Activated B cell treated with CpG ODN at 0.5 μM for 24 hours (primary cell): Measurements from ENCODE around the gene GRM4. TPM values are rescaled to one million over a fixed set of nuclear protein-coding genes. Genes with fewer than 3 reads are reported as not detected.

Experiments
- ATAC-seq: fragments of 200-7000 bp; cut with Tn5 transposase; one replicate; pipeline ENCODE4 v1.10.0; 2021; ENCODE audit warnings: low read depth, mild to moderate bottlenecking, moderate library complexity
- CTCF ChIA-PET: fragments of 350-600 bp; sonication (Branson Sonifier 250); formaldehyde crosslinking; loops from one replicate; lab custom pipeline; 2021; ENCODE audit warnings: antibody characterized with exemption; lab: Charles Lee
- POLR2A ChIA-PET: fragments of 350-600 bp; sonication (Branson Sonifier 250); formaldehyde crosslinking; loops from one replicate; lab custom pipeline; 2021; ENCODE audit warnings: antibody characterized with exemption; lab: Charles Lee
- DNase-seq: peaks from one replicate; pipeline ENCODE4 v3.0.0; 2022
- H3K27ac Mint-ChIP-seq: one replicate; pipeline ENCODE4 v1.8.0; 2020; ENCODE audit warnings: mixed read lengths
- H3K27me3 Mint-ChIP-seq: one replicate; pipeline ENCODE4 v1.8.0; 2021; ENCODE audit warnings: mixed read lengths
- H3K36me3 Mint-ChIP-seq: one replicate; pipeline ENCODE4 v1.8.0; 2021; ENCODE audit warnings: low read depth, mixed read lengths
- H3K4me1 Mint-ChIP-seq: one replicate; pipeline ENCODE4 v1.8.0; 2021; ENCODE audit warnings: mixed read lengths
- H3K4me3 Mint-ChIP-seq: one replicate; pipeline ENCODE4 v1.8.0; 2020; ENCODE audit warnings: mild to moderate bottlenecking, mixed read lengths
- H3K9me3 Mint-ChIP-seq: one replicate; pipeline ENCODE4 v1.8.0; 2020; ENCODE audit warnings: mixed read lengths
- intact Hi-C: fragments of 100-400 bp; cut with micrococcal nuclease; formaldehyde crosslinking; loops from one replicate; pipeline ENCODE4 v1.15.1; 2024
- total RNA-seq: library from RNA; stranded (reverse); gene quantifications from 2 replicates; pipeline ENCODE4 v1.2.3, GENCODE V29; 2022
- TF ChIP-seq, protein P1 (sequence below): fragments of 200-600 bp; IDR thresholded peaks from one replicate; pipeline ENCODE4 v1.8.0; 2022; ENCODE audit warnings: antibody characterized with exemption, mild to moderate bottlenecking

Gene GRM4
- total RNA-seq, 1 donor from 2014 or later, result not detected

- Mint-ChIP-seq H3K9me3 (no peaks in the 10 kb centered on the region), H3K27me3 (peaks cover 32% of the 10 kb centered on the region), H3K27ac (no peak overlapping the region), H3K4me3 (no peak overlapping the region), H3K4me1 (no peaks in the 10 kb centered on the region), H3K36me3 (no peaks in the 10 kb centered on the region)
- intact Hi-C loops, result no loop called here
- TF ChIP-seq, protein P1, sequence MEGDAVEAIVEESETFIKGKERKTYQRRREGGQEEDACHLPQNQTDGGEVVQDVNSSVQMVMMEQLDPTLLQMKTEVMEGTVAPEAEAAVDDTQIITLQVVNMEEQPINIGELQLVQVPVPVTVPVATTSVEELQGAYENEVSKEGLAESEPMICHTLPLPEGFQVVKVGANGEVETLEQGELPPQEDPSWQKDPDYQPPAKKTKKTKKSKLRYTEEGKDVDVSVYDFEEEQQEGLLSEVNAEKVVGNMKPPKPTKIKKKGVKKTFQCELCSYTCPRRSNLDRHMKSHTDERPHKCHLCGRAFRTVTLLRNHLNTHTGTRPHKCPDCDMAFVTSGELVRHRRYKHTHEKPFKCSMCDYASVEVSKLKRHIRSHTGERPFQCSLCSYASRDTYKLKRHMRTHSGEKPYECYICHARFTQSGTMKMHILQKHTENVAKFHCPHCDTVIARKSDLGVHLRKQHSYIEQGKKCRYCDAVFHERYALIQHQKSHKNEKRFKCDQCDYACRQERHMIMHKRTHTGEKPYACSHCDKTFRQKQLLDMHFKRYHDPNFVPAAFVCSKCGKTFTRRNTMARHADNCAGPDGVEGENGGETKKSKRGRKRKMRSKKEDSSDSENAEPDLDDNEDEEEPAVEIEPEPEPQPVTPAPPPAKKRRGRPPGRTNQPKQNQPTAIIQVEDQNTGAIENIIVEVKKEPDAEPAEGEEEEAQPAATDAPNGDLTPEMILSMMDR, result no peak
- DNase-seq (no peak), ATAC-seq (no peak)
- CTCF ChIA-PET, result no interaction called here
- POLR2A ChIA-PET, result no interaction called here
These were observed 168.1 kb downstream of the GRM4 start for GRCh38 chr6:33977606-33978411.

DNA sequence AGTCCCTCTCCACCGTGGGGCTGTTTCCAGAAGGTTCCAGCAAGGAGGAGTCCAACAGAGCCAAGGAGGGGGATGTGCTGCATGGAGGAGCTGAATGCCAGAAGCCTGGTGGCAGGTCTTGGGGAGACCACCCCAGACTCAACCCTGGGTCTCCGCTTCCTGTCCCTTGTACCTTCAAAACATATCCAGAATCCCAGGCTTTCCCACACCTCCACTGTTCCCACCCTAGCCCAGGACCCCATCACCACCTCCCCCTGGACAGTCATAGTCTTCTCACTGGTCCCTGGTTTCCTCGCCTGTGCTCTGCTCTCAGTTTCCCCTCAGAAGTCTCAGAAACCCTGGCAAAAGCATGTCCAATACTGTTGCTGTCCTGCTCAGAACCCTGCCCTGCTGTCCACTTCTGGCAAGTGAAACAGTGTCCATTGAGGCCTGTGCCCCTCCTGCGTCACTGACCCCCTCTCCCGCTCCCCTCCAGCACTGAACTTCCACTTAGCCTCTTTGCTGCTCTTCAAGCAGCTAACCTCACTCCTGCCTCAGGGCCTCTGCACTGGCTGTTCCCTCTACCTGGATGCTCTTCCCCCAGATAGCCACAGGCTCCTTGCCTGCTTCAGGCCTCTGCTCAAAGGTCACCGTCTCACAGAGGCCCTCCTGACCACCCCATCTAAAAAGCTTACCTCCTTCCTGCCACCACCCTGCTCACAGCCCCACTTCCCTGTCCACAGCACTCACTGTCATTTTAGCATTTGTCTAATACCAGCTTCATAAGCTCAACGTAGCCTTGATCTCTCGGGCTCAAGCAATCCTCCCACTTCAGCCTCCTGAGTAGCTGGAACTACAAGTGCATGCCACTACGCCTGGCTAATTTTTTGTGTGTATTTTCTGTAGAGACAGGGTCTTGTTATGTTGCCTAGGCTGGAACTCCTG is 169.2 kb downstream of the GRM4 start:
- CTCF ChIA-PET, result no interaction called here

DNA sequence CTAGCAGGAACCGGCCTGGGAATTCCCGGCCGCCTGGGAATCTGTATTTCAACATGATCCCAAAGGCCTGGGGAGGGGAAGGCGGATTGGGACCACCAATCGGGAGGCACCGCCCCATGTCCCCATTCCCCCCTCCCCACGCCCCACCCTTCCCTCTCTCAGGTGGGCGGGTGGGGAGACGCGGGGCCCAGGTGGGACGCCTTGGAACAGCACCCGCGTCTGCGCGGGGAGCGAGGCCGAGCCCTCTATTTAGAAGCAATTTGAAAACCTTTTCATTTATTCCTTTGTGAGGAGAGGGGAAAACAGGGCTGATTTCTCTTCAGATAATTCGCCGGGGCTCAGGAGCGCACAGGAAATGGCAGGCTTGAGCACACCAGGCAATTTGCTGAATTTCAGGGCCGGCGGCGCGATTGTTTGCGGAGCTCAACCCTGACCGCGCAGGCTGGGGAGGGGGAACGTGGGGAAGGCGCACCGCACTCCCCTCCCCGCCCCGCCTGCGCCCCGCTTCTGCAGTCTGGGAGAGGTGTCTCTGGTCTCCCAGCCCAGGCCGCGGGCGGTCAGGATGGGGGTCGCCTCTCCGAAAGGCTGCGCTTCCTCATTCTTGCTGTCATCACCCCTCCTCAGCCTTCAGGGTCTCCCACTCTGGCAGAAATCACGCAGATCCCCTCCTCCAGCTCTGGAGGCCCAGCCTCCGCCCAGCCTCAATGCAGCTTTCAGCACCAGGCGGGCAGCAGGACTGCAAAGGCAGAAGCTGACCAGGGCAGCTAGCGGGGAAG is 170.0 kb downstream of the GRM4 start:
- no peak for ATAC-seq
- TF ChIP-seq, protein P1, result no peak
- peaks cover 36% of the 10 kb centered on the region for H3K27me3 Mint-ChIP-seq
- H3K27ac Mint-ChIP-seq, result no peak overlapping the region
- H3K9me3 Mint-ChIP-seq, result peaks cover 2% of the 10 kb centered on the region
- H3K4me1 Mint-ChIP-seq, result no peaks in the 10 kb centered on the region
- H3K4me3 Mint-ChIP-seq, result no peak overlapping the region
- no peak for DNase-seq
- POLR2A ChIA-PET, result no interaction called here
- H3K36me3 Mint-ChIP-seq, result peaks cover 2% of the 10 kb centered on the region
- intact Hi-C loops, result no loop called here
- CTCF ChIA-PET, result no interaction called here

More for the DNA sequence above, 169.2 kb downstream of the GRM4 start:
- H3K27ac Mint-ChIP-seq, result no peak overlapping the region
- ATAC-seq (no peak), DNase-seq (no peak)
- H3K4me3 Mint-ChIP-seq, result no peak overlapping the region
- TF ChIP-seq, protein P1, result no peak
- peaks cover 36% of the 10 kb centered on the region for H3K27me3 Mint-ChIP-seq
- H3K36me3 Mint-ChIP-seq, result peaks cover 2% of the 10 kb centered on the region
- H3K4me1 Mint-ChIP-seq, result no peaks in the 10 kb centered on the region
- intact Hi-C loops, result no loop called here
- peaks cover 2% of the 10 kb centered on the region for H3K9me3 Mint-ChIP-seq
- POLR2A ChIA-PET, result no interaction called here

GRCh38 chr6:33974471-33974870 is 171.4 kb downstream of the GRM4 start:
- peaks cover 38% of the 10 kb centered on the region for H3K27me3 Mint-ChIP-seq
- H3K36me3 Mint-ChIP-seq, result peaks cover 2% of the 10 kb centered on the region
- TF ChIP-seq, protein P1, result no peak
- intact Hi-C loops, result no loop called here
- ATAC-seq (no peak), DNase-seq (no peak)
- CTCF ChIA-PET, result no interaction called here
- H3K9me3 Mint-ChIP-seq, result peaks cover 2% of the 10 kb centered on the region
- POLR2A ChIA-PET, result no interaction called here
- H3K4me1 Mint-ChIP-seq, result no peaks in the 10 kb centered on the region
- H3K4me3 Mint-ChIP-seq, result no peak overlapping the region
- no peak overlapping the region for H3K27ac Mint-ChIP-seq
